HG02759 (cell line): ENCODE measurements around the gene KEAP1.
A peak's percentile ranks its signal among the peaks of the same experiment; 100 is the strongest.
"Not testable (repeated sequence)": the region's sequence is repeated elsewhere in the genome, so short reads cannot be mapped to it uniquely, and the experiment has no call there.

Experiments
- ATAC-seq: cut with Tn5 transposase; IDR thresholded peaks from one replicate; pipeline ENCODE4 v1.9.1; 2021; ENCODE audit warnings: mild to moderate bottlenecking, moderate library complexity; ENCODE audit not compliant: unreplicated experiment

The KEAP1 gene

GRCh38 chr19:10503002-10503789, at the start of gene KEAP1:
Gene KEAP1, minus strand, starts transcription at chr19:10503356. Its CDS starts 3,323 bp downstream, at chr19:10500033.
- ATAC-seq, result peak; percentile 34

- no peak for ATAC-seq
Observed at GRCh38 chr19:10552510-10553053, 49.4 kb upstream of the KEAP1 start.

- ATAC-seq, result no peak
Observed at GRCh38 chr19:10551698-10552301, 48.6 kb upstream of the KEAP1 start.

- not testable (repeated sequence) for ATAC-seq
Observed at GRCh38 chr19:10551006-10551405, 47.9 kb upstream of the KEAP1 start.

GRCh38 chr19:10550336-10550735, 47.2 kb upstream of the KEAP1 start:
- ATAC-seq, result no peak

GRCh38 chr19:10549733-10550132, 46.6 kb upstream of the KEAP1 start:
- no peak for ATAC-seq

GRCh38 chr19:10548746-10549276, 45.7 kb upstream of the KEAP1 start:
- ATAC-seq, result no peak

- ATAC-seq, result no peak
Observed at GRCh38 chr19:10546817-10547216, 43.7 kb upstream of the KEAP1 start.

GRCh38 chr19:10544753-10545251, 41.6 kb upstream of the KEAP1 start:
- no peak for ATAC-seq

GRCh38 chr19:10544242-10544752, 41.1 kb upstream of the KEAP1 start:
- ATAC-seq, result no peak

- ATAC-seq, result peak; percentile 74
Observed at GRCh38 chr19:10543420-10544241, 40.5 kb upstream of the KEAP1 start, which contains the start of gene ATG4D. Gene ATG4D, plus strand, starts transcription at chr19:10543904. Its CDS starts 187 bp downstream, at chr19:10544091.

- ATAC-seq, result no peak
Observed at GRCh38 chr19:10543059-10543419, 39.9 kb upstream of the KEAP1 start.

- not testable (repeated sequence) for ATAC-seq
Observed at GRCh38 chr19:10539016-10539415, 35.9 kb upstream of the KEAP1 start.

GRCh38 chr19:10538204-10538983, 35.2 kb upstream of the KEAP1 start:
- ATAC-seq, result no peak

- ATAC-seq, result no peak
Observed at GRCh38 chr19:10537668-10538067, 34.5 kb upstream of the KEAP1 start.

GRCh38 chr19:10535613-10536012, 32.5 kb upstream of the KEAP1 start:
- no peak for ATAC-seq

- no peak for ATAC-seq
Observed at GRCh38 chr19:10533646-10534386, 30.7 kb upstream of the KEAP1 start.

- no peak for ATAC-seq
Observed at GRCh38 chr19:10532457-10532856, 29.3 kb upstream of the KEAP1 start.

GRCh38 chr19:10526887-10527286, 23.7 kb upstream of the KEAP1 start:
- not testable (repeated sequence) for ATAC-seq
